Epithelial cell of alveolus of lung (primary cell): ENCODE results near the gene NCEH1. TPM values are rescaled to one million over a fixed set of nuclear protein-coding genes. Genes with fewer than 3 reads are reported as not detected.

Source experiments
- total RNA-seq: library from RNA; depleted of rRNA; stranded (reverse); fragments of >200 nt; gene quantifications from 2 replicates; pipeline ENCODE4 v1.2.1, GENCODE V29; 2015

Gene NCEH1
- 3.9 and 9.7 TPM in 2 replicates for total RNA-seq

DNA sequence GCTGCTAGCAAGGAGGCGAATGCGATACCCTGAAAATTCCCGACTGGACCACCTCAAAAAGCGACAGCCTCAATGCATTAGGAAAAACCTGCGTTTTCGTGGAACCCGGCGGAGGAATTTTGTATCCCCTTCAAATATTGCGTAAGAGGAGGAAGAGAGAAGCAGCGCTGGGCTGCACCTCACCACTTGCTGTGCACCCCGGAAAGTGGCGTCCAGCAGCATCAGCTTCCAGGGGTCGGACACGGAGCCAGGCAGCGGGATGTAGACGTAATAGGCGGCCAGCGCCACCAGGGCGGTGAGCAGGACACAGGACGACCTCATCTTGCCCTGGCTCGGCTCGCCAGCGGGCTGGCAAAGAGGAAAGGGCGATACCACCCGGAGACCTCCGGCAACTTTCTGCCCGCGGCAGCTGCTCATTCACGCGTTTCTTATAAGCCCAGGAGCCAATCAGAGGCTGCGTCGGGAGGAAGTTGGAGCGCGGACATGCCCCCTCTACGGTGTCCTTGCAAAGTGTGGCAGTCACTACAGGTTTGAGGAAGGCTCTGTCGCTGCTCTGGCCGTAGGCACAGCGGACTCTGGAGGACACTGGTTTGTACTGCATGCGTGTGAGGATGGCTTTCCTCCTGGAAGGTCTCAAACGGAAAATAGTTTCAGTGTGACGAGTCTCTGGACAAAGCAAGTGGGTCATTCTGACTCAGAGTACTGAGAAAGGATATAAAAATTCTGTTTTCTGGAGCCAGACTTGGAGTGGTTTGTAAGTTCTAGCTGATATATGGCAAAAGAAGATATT is at the start of gene NCEH1:
Gene NCEH1 (minus strand): TSS at position 404 of the 790 bp plus-strand sequence. CDS start 83 bp downstream, at position 321.

GRCh38 chr3:172750368-172751174 is 39.7 kb upstream of the NCEH1 start, which contains the start of gene ECT2:
TSS of gene ECT2 (plus strand) at chr3:172750726. CDS start at chr3:172754531, 3,805 bp downstream.

Other genes starting within 250 kb of the NCEH1 start
- gene TNFSF10, start 187.6 kb downstream of the NCEH1 start, total RNA-seq, result 2.3 and 2.7 TPM in 2 replicates
- gene ECT2, start 39.7 kb upstream of the NCEH1 start, total RNA-seq, result 24.3 and 32.2 TPM in 2 replicates